ENCODE measurements around the gene VPS16. TPM values are rescaled to one million over a fixed set of nuclear protein-coding genes. Genes with fewer than 3 reads are reported as not detected.

The VPS16 gene
- total RNA-seq, 1 experiment from 2014 or later, result 38.1 TPM

GRCh38 chr20:2793471-2793870 lies 47.1 kb upstream of the VPS16 start:
- intact Hi-C loops (cut with micrococcal nuclease), result no loop called here
- no peaks in the 10 kb centered on the region for H4K20me1 ChIP-seq (ENCODE audit: insufficient read depth)
- TF ChIP-seq SP1 (IDR thresholded peaks at IDR 0.05; ENCODE audit: low read depth) (no peak), YY1 (IDR thresholded peaks at IDR 0.05; ENCODE audit: extremely low read depth, insufficient replicate concordance, low read depth, low read length) (no peak)
- H3K9me2 ChIP-seq (ENCODE audit: insufficient read depth), result no peaks in the 10 kb centered on the region
- no peak overlapping the region for H3K4me3 ChIP-seq (replicated peaks in 1 of 2; ENCODE audit: low read depth in 1 of 2, low read length in 2 of 2)
- no peak overlapping the region for H3K27ac ChIP-seq (ENCODE audit: low read depth, low read length)
- H3K27me3 ChIP-seq (ENCODE audit: insufficient read depth, low read length), result peaks cover 8% of the 10 kb centered on the region; the same call in 1 of the 2 replicates
- ChIA-PET POLR2A (no interaction called here), RAD21 (ENCODE audit: low non-redundant PET in 1 of 2, low total read pairs in 2 of 2, uncharacterized antibody in 2 of 2, unreplicated experiment in 2 of 2) (no interaction called here), CTCF (no interaction called here)
- no peaks in the 10 kb centered on the region for H3K9me3 ChIP-seq (ENCODE audit: control insufficient read depth in 1 of 2, insufficient read depth in 1 of 2, low read depth in 1 of 2, low read length in 2 of 2)
- ATAC-seq (no peak), DNase-seq (ENCODE audit: low read depth, low spot score) (no peak)
- no peak overlapping the region for H3K9ac ChIP-seq (ENCODE audit: low read length)
- no peaks in the 10 kb centered on the region for H3K79me2 ChIP-seq (ENCODE audit: insufficient read depth, low read length)
- BruUV-seq (replicated peaks), result no TSS peak
- H3K36me3 ChIP-seq (ENCODE audit: control insufficient read depth in 1 of 2, insufficient read depth in 2 of 2, low read length in 2 of 2), result no peaks in the 10 kb centered on the region
- no peak overlapping the region for H2AFZ ChIP-seq (ENCODE audit: low read depth, low read length, poor library complexity, severe bottlenecking)
- H3K4me1 ChIP-seq (ENCODE audit: control insufficient read depth in 1 of 2, insufficient read depth in 2 of 2, low read length in 2 of 2), result peaks cover 1 to 3% of the 10 kb centered on the region in 2 experiments; a peak in 2 of 4 replicates
- H3K4me2 ChIP-seq (ENCODE audit: low read length), result no peak overlapping the region

- no peak for DNase-seq (ENCODE audit: low read depth, low spot score)
- peaks cover 8% of the 10 kb centered on the region; the same call in 1 of the 2 replicates for H3K27me3 ChIP-seq (ENCODE audit: insufficient read depth, low read length)
- BruUV-seq (replicated peaks), result no TSS peak
- intact Hi-C loops (cut with micrococcal nuclease), result no loop called here
- TF ChIP-seq EZH2phosphoT487 (IDR thresholded peaks at IDR 0.05; ENCODE audit: borderline replicate concordance) (no peak), ELF1 (IDR thresholded peaks at IDR 0.05; ENCODE audit: borderline replicate concordance, low read depth) (no peak), MAX (IDR thresholded peaks at IDR 0.05) (no peak), EZH2 (IDR thresholded peaks at IDR 0.05) (no peak), SRF (IDR thresholded peaks at IDR 0.05; ENCODE audit: low read depth) (no peak), ZNF274 (IDR thresholded peaks at IDR 0.05; ENCODE audit: low read depth, low read length) (no peak)
- TF ChIP-seq, protein P1, sequence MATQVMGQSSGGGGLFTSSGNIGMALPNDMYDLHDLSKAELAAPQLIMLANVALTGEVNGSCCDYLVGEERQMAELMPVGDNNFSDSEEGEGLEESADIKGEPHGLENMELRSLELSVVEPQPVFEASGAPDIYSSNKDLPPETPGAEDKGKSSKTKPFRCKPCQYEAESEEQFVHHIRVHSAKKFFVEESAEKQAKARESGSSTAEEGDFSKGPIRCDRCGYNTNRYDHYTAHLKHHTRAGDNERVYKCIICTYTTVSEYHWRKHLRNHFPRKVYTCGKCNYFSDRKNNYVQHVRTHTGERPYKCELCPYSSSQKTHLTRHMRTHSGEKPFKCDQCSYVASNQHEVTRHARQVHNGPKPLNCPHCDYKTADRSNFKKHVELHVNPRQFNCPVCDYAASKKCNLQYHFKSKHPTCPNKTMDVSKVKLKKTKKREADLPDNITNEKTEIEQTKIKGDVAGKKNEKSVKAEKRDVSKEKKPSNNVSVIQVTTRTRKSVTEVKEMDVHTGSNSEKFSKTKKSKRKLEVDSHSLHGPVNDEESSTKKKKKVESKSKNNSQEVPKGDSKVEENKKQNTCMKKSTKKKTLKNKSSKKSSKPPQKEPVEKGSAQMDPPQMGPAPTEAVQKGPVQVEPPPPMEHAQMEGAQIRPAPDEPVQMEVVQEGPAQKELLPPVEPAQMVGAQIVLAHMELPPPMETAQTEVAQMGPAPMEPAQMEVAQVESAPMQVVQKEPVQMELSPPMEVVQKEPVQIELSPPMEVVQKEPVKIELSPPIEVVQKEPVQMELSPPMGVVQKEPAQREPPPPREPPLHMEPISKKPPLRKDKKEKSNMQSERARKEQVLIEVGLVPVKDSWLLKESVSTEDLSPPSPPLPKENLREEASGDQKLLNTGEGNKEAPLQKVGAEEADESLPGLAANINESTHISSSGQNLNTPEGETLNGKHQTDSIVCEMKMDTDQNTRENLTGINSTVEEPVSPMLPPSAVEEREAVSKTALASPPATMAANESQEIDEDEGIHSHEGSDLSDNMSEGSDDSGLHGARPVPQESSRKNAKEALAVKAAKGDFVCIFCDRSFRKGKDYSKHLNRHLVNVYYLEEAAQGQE (IDR thresholded peaks at IDR 0.05; ENCODE audit: low read depth), result no peak
- peaks cover 8 to 11% of the 10 kb centered on the region in 2 experiments; a peak in 3 of 4 replicates for H3K4me1 ChIP-seq (ENCODE audit: control insufficient read depth in 1 of 2, insufficient read depth in 2 of 2, low read length in 2 of 2)
- no peaks in the 10 kb centered on the region for H3K9me3 ChIP-seq (ENCODE audit: control insufficient read depth in 1 of 2, insufficient read depth in 1 of 2, low read depth in 1 of 2, low read length in 2 of 2)
- no peaks in the 10 kb centered on the region for H4K20me1 ChIP-seq (ENCODE audit: insufficient read depth)
- no peak for ATAC-seq
- ChIA-PET CTCF (no interaction called here), POLR2A (no interaction called here), RAD21 (ENCODE audit: low non-redundant PET in 1 of 2, low total read pairs in 2 of 2, uncharacterized antibody in 2 of 2, unreplicated experiment in 2 of 2) (no interaction called here)
- H3K9ac ChIP-seq (ENCODE audit: low read length), result no peak overlapping the region
- no peak overlapping the region for H3K4me3 ChIP-seq (replicated peaks in 1 of 2; ENCODE audit: low read depth in 1 of 2, low read length in 2 of 2)
- H3K79me2 ChIP-seq (ENCODE audit: insufficient read depth, low read length), result no peaks in the 10 kb centered on the region
- H3K36me3 ChIP-seq (ENCODE audit: control insufficient read depth in 1 of 2, insufficient read depth in 2 of 2, low read length in 2 of 2), result no peaks in the 10 kb centered on the region
- H3K27ac ChIP-seq (ENCODE audit: low read depth, low read length), result no peak overlapping the region
- no peaks in the 10 kb centered on the region for H3K9me2 ChIP-seq (ENCODE audit: insufficient read depth)
- no peak overlapping the region for H3K4me2 ChIP-seq (ENCODE audit: low read length)
- H2AFZ ChIP-seq (ENCODE audit: low read depth, low read length, poor library complexity, severe bottlenecking), result no peak overlapping the region
Measured at GRCh38 chr20:2794202-2794748, 46.3 kb upstream of the VPS16 start.
